ENCODE measurements around the gene DCBLD2. TPM values are rescaled to one million over a fixed set of nuclear protein-coding genes. Genes with fewer than 3 reads are reported as not detected.
"Not testable (repeated sequence)": the region's sequence is repeated elsewhere in the genome, so short reads cannot be mapped to it uniquely, and the experiment has no call there.

DCBLD2 gene
- total RNA-seq, 1 donor from 2014 or later: 23.2 TPM

GRCh38 chr3:98890965-98891910, 10.3 kb downstream of the DCBLD2 start:
- DNase-seq (ENCODE audit: low spot score): no peak

GRCh38 chr3:98890181-98890835, 11.2 kb downstream of the DCBLD2 start:
- DNase-seq (ENCODE audit: low spot score): no peak

- DNase-seq (ENCODE audit: low spot score): no peak
Observed at GRCh38 chr3:98887684-98888083, 13.8 kb downstream of the DCBLD2 start.

- no peak for DNase-seq (ENCODE audit: low spot score)
Observed at GRCh38 chr3:98886525-98886924, 15.0 kb downstream of the DCBLD2 start.

GRCh38 chr3:98885851-98886250, 15.6 kb downstream of the DCBLD2 start:
- no peak for DNase-seq (ENCODE audit: low spot score)

- DNase-seq (ENCODE audit: low spot score): no peak
Observed at GRCh38 chr3:98884675-98885371, 16.7 kb downstream of the DCBLD2 start.

- DNase-seq (ENCODE audit: low spot score): not testable (repeated sequence)
Observed at GRCh38 chr3:98882614-98883333, 18.7 kb downstream of the DCBLD2 start.

- no peak for DNase-seq (ENCODE audit: low spot score)
Observed at GRCh38 chr3:98877132-98877531, 24.4 kb downstream of the DCBLD2 start.

GRCh38 chr3:98875535-98875934, 26.0 kb downstream of the DCBLD2 start:
- no peak for DNase-seq (ENCODE audit: low spot score)

GRCh38 chr3:98874602-98875249, 26.8 kb downstream of the DCBLD2 start:
- no peak for DNase-seq (ENCODE audit: low spot score)

- DNase-seq (ENCODE audit: low spot score): no peak
Observed at GRCh38 chr3:98869391-98869790, 32.1 kb downstream of the DCBLD2 start.

GRCh38 chr3:98857971-98858370, 43.5 kb downstream of the DCBLD2 start:
- not testable (repeated sequence) for DNase-seq (ENCODE audit: low spot score)

GRCh38 chr3:98857258-98857657, 44.2 kb downstream of the DCBLD2 start:
- DNase-seq (ENCODE audit: low spot score): not testable (repeated sequence)

- DNase-seq (ENCODE audit: low spot score): no peak
Observed at GRCh38 chr3:98856724-98857123, 44.8 kb downstream of the DCBLD2 start.

GRCh38 chr3:98855806-98856400, 45.6 kb downstream of the DCBLD2 start:
- no peak for DNase-seq (ENCODE audit: low spot score)

GRCh38 chr3:98848108-98848507, 53.4 kb downstream of the DCBLD2 start:
- DNase-seq (ENCODE audit: low spot score): no peak

- no peak for DNase-seq (ENCODE audit: low spot score)
Observed at GRCh38 chr3:98846101-98846500, 55.4 kb downstream of the DCBLD2 start.

GRCh38 chr3:98843266-98843959, 58.1 kb downstream of the DCBLD2 start:
- DNase-seq (ENCODE audit: low spot score): no peak

- DNase-seq (ENCODE audit: low spot score): no peak
Observed at GRCh38 chr3:98839846-98840245, 61.6 kb downstream of the DCBLD2 start.

- DNase-seq (ENCODE audit: low spot score): not testable (repeated sequence)
Observed at GRCh38 chr3:98831060-98831459, 70.4 kb downstream of the DCBLD2 start.
